ENCODE results near the gene ETFBKMT. TPM values are rescaled to one million over a fixed set of nuclear protein-coding genes. Genes with fewer than 3 reads are reported as not detected.
A peak's percentile ranks its signal among the peaks of the same experiment; 100 is the strongest.
"Not testable (repeated sequence)": the region's sequence is repeated elsewhere in the genome, so short reads cannot be mapped to it uniquely, and the experiment has no call there.

The ETFBKMT gene
- total RNA-seq, 2 donors from 2014 or later, result 0.24 to 1.2 TPM

DNA sequence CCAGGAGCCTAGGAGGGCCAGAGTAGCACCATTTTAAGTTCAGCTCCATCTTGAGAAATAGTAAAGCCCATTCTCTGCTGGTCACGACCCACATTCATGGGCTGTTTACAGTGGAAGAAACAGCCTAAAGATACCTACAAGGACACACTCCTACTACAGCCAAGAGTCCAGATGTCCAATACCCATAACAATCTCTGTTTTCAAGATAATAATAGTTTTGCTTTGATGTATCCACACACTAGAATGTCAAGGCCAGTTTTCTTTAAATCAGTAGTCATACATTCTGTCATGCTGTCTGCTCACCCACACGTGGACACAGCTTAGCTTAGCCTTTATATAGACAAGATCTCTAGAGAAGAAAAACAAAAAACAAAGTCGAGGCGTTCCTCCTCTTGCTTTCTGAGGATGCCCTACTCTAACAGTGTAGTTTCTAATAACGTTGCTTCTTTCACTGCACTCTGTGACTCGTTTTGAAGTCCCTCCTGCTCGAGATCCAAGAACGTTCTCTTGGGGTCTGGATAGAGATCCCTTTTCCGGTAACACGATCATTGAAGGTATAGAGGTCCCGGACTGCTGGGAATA lies 17.9 kb upstream of the ETFBKMT start:
- Mint-ChIP-seq H3K9me3 (no peaks in the 10 kb centered on the region), H3K27me3 (no peaks in the 10 kb centered on the region), H3K4me3 (no peak overlapping the region), H3K4me1 (no peaks in the 10 kb centered on the region), H3K36me3 (ENCODE audit: low read depth) (no peaks in the 10 kb centered on the region), H3K27ac (no peak overlapping the region)
- no peak for ATAC-seq (replicated peaks)

DNA sequence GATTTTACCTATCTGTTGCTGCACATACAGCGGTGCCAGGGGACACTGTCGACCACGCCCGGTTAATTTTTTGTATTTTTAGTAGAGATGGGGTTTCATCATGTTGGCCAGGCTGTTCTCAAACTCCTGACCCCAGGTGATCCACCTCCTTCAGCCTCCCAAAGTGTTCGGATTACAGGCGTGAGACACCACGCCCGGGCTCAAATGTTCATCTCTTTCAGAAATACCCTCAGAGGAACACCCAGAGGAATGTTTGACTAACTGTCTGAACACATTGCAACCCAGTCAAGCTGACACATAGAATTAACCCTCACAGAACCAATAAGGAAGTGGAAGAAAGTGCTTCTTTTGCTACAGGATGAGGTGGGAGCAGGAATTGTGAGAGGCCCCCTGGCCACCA lies 15.0 kb upstream of the ETFBKMT start:
- no peaks in the 10 kb centered on the region for H3K27me3 Mint-ChIP-seq
- H3K9me3 Mint-ChIP-seq, result no peaks in the 10 kb centered on the region
- ATAC-seq (replicated peaks), result no peak
- H3K4me3 Mint-ChIP-seq, result no peak overlapping the region
- no peaks in the 10 kb centered on the region for H3K4me1 Mint-ChIP-seq
- H3K36me3 Mint-ChIP-seq (ENCODE audit: low read depth), result no peaks in the 10 kb centered on the region
- H3K27ac Mint-ChIP-seq, result no peak overlapping the region

DNA sequence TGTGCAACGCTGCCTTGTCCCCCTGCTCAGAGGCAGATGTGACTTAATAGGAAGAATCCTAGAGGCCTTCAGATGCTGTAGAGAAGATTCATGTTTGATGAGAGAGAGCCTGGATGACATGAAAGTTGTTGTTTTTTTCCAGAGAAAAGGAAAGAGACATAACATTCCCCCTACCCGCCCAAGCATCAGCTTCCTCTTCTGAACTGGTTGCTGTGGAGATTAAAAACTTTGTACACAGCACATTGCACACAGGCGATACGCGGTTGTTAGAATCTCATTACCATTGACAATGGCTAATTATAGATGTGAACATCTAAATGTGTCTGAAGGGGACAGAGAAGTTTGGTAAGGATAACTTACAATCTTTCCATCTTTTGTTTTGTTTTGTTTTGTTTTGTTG lies 13.6 kb upstream of the ETFBKMT start:
- H3K4me1 Mint-ChIP-seq, result no peaks in the 10 kb centered on the region
- no peak overlapping the region for H3K4me3 Mint-ChIP-seq
- ATAC-seq (replicated peaks), result no peak
- H3K36me3 Mint-ChIP-seq (ENCODE audit: low read depth), result no peaks in the 10 kb centered on the region
- no peaks in the 10 kb centered on the region for H3K27me3 Mint-ChIP-seq
- H3K27ac Mint-ChIP-seq, result no peak overlapping the region
- no peaks in the 10 kb centered on the region for H3K9me3 Mint-ChIP-seq

DNA sequence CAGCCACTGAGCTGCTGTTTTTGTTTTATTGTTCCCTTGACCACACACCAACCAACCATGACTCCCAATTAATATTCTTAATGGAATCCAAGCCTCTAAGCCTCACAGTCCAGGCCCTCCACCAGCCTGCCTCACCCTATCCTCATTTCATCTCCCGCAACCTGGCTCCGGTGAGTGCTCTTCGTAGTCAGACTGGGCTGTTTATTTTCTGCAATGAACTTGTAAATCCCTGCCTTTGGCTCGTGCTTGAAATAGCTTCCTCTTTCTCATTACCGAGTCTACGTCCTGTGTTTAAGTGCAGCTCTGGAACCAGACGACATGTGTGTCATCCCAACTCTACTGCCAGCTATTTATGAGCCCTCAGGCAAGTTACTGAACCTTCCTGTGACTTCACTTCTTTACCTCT lies 12.4 kb upstream of the ETFBKMT start:
- Mint-ChIP-seq H3K27me3 (no peaks in the 10 kb centered on the region), H3K4me1 (peaks cover under 1% of the 10 kb centered on the region), H3K4me3 (no peak overlapping the region), H3K36me3 (ENCODE audit: low read depth) (no peaks in the 10 kb centered on the region), H3K9me3 (no peaks in the 10 kb centered on the region), H3K27ac (no peak overlapping the region)
- ATAC-seq (replicated peaks), result no peak

DNA sequence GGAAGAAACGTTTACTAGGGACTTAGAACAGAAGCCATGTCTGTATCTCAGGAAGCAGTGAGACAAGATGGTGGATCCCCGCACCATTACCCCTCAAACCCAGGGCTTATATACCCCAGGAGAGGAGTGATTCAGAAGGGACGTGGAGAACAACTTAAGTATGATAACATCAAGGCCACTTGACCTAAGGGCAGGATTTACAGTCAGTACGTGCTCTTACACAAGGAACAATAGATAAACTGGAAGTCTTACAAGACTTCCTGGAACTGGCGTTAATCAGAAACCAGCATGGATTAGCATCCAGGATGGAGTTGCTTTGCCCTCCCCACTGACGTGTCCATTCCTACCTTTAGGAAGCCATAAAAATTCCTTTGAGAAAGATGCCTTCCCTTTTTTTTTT lies 8.6 kb upstream of the ETFBKMT start:
- ATAC-seq (replicated peaks), result no peak
- H3K4me3 Mint-ChIP-seq, result no peak overlapping the region
- peaks cover 14% of the 10 kb centered on the region for H3K4me1 Mint-ChIP-seq
- no peaks in the 10 kb centered on the region for H3K27me3 Mint-ChIP-seq
- H3K27ac Mint-ChIP-seq, result no peak overlapping the region
- H3K9me3 Mint-ChIP-seq, result no peaks in the 10 kb centered on the region
- H3K36me3 Mint-ChIP-seq (ENCODE audit: low read depth), result no peaks in the 10 kb centered on the region

DNA sequence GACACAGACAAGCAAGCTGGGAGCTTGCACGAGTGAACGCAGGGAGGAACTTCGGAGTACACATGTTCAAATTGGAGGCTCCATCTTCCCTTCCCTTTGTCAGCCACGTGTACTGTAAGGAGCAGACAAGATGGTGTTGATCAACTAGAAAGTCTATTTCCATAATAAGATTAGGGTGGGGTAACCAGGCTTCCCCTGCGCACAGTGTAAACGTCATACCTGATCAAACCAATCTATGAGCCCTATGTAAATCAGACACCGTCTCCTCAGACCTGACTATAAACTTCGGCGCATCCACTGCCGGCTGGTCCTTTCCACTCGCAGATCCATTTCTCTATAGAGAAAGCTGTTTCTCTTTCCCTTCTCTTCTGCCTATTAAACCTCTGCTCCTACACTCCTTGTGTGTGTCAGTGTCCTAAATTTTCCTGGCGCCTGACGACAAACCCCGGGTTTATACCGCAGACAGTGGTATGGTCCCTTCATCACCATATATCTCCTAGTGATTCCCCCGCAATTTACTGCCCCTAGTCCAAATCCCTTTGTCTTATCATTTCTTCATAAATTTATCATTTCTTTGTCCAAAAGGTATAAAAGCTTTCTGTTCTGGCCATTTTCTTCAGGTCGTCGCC lies 7.5 kb upstream of the ETFBKMT start:
- no peak for ATAC-seq (replicated peaks)
- Mint-ChIP-seq H3K4me1 (peaks cover 14% of the 10 kb centered on the region), H3K36me3 (ENCODE audit: low read depth) (no peaks in the 10 kb centered on the region), H3K27me3 (no peaks in the 10 kb centered on the region), H3K4me3 (peak overlapping the region; percentile 62), H3K9me3 (no peaks in the 10 kb centered on the region), H3K27ac (no peak overlapping the region)

DNA sequence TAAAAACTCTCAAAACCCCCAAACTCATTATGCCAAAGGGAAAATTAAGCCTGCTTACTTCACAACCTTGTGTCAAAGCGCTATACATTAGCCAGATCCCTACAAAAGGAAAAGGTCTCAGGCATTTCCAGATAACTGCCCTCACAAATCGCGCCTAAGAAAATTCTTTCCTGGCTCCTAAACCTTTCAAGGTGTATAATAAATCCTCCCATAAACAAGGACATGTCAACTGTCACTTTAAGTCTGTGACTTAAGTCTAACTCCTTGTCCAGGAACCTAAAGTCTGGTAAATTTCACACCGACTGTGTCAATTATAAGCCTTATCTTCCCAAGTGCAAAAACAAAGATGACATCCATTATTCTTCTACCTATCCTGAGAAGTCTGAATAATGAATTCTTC lies 4.3 kb upstream of the ETFBKMT start:
- Mint-ChIP-seq H3K4me3 (no peak overlapping the region), H3K9me3 (no peaks in the 10 kb centered on the region), H3K27me3 (no peaks in the 10 kb centered on the region), H3K36me3 (ENCODE audit: low read depth) (no peaks in the 10 kb centered on the region), H3K27ac (no peak overlapping the region), H3K4me1 (peaks cover 19% of the 10 kb centered on the region)
- no peak for ATAC-seq (replicated peaks)

DNA sequence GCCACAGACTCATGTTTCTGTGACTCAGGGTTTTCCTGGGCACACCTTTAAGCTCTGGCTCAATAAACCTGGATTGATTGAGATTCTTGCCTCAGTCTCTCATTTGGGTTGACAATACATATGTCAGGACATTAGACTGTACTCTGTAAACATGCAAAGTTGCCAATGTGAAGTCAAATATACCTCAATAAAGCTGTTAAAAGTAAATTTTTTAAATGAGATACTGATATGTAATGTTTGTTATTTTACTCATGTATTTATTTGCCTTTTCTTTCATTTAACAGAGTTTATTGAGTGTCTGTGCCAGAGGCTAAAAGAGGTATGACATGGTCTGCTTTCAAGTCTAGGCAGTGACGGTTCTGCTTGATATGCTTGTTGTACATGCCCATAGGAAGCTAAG lies 3.7 kb upstream of the ETFBKMT start:
- ATAC-seq (replicated peaks), result no peak
- H3K27ac Mint-ChIP-seq, result no peak overlapping the region
- H3K36me3 Mint-ChIP-seq (ENCODE audit: low read depth), result no peaks in the 10 kb centered on the region
- no peak overlapping the region for H3K4me3 Mint-ChIP-seq
- no peaks in the 10 kb centered on the region for H3K27me3 Mint-ChIP-seq
- H3K4me1 Mint-ChIP-seq, result peaks cover 19% of the 10 kb centered on the region
- H3K9me3 Mint-ChIP-seq, result no peaks in the 10 kb centered on the region

DNA sequence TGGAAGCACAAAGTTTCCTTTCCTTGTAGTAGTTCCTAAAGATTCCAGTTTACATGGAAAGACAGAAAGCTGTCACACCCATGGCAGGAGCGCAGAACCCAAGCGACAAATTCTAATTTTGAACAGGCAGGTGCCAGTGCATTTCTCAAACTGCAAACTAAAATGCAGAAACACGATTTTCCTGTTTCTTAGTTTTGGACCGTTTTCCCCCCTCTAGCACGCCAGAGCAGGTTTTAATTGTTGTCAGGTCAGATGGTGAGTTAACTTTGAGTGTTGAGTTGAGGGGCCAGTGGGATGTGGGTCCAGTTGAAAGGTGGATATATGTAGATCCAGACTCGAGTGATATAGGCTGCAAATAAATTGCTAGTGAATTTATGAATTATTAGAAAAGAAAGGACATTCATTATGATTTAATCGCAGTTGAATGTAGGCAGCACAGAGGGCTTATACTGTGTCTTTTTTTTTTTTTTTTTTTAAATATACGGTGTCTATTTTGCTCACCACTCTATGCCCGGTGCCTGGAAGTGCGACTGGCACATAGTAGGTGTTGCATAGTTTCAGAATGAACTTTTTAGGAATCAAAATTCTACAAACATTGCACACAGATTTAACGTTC lies 909 bp upstream of the ETFBKMT start:
- peak overlapping the region; percentile 75 for H3K27ac Mint-ChIP-seq
- H3K27me3 Mint-ChIP-seq, result no peaks in the 10 kb centered on the region
- H3K4me3 Mint-ChIP-seq, result peak overlapping the region; percentile 82
- peaks cover 5% of the 10 kb centered on the region for H3K4me1 Mint-ChIP-seq
- peak; percentile 2 for ATAC-seq (replicated peaks)
- no peaks in the 10 kb centered on the region for H3K9me3 Mint-ChIP-seq
- H3K36me3 Mint-ChIP-seq (ENCODE audit: low read depth), result no peaks in the 10 kb centered on the region

DNA sequence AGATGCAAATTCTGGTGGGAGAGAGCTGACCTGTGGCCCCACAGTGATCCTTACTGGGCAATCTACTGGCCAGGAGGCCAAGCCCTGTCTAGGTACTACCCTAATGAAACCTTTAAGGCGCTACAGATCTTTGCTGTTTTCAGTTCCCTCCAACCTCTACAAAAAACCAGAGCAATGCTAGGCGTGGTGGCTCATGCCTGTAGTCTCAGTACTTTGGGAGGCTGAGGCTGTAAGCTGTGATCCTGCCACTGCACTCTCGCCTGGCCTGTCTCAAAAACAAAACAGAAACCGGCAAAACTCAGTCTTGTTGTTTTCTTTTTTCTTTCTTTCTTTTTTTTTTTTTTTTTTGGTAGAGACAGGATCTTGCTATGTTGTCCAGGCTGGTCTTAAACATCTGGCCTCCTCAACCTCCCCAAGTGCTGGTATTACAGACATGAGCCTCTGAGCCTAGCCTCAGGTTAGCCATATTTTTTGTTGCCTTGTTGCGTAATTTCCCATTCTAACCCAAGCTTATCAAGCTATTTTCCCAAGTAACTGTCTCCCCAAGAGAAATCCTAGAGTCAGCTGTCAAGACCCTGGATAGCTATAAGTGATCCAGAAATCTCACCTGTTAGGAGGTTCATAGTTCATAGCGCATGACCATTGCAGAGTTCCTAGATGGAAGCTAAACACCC lies 2.8 kb downstream of the ETFBKMT start:
- no peaks in the 10 kb centered on the region for H3K36me3 Mint-ChIP-seq (ENCODE audit: low read depth)
- peaks cover 5% of the 10 kb centered on the region for H3K4me1 Mint-ChIP-seq
- H3K27me3 Mint-ChIP-seq, result no peaks in the 10 kb centered on the region
- no peaks in the 10 kb centered on the region for H3K9me3 Mint-ChIP-seq
- no peak for ATAC-seq (replicated peaks)
- no peak overlapping the region for H3K27ac Mint-ChIP-seq
- no peak overlapping the region for H3K4me3 Mint-ChIP-seq

DNA sequence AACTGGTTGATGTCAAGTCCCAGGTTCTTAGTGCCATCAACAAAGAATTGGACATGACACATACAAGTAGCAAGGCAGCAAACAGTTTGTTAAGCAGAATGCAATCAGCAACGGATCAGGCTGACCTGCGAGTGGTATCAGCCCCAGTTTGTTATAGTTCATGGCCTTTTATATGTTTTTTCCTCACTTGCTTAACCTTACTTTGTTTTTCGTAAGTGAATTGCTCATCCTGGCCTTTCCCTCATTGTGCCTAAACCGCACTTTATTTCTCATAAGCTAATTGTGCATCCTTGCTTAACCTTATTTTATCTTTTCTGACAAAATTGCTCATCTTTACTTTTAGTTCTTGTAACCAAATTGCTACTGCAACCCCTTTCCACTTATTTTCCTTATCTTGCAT lies 4.1 kb downstream of the ETFBKMT start:
- H3K9me3 Mint-ChIP-seq, result no peaks in the 10 kb centered on the region
- no peak overlapping the region for H3K27ac Mint-ChIP-seq
- peaks cover under 1% of the 10 kb centered on the region for H3K4me1 Mint-ChIP-seq
- H3K36me3 Mint-ChIP-seq (ENCODE audit: low read depth), result no peaks in the 10 kb centered on the region
- ATAC-seq (replicated peaks), result no peak
- H3K27me3 Mint-ChIP-seq, result no peaks in the 10 kb centered on the region
- H3K4me3 Mint-ChIP-seq, result no peak overlapping the region

DNA sequence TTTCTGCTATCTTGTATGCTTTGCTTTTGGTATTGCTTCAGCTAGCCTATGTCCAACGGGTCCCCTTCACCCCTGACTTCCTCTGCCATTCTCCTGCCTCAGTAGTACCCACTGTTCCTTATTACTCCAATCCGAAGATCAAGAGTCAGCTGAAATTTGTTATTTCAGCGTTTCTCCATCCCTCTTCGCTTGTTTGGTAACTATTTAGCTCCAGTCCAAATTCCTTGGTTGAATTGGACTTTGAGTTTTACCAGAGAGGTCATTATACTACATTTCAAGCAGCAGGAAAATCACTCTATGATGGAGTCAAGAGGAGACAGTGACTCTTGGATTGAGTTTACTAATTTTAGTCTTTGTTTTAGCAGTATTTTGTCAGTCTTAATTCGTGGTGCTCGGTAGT lies 4.5 kb downstream of the ETFBKMT start:
- peaks cover 3% of the 10 kb centered on the region for H3K9me3 Mint-ChIP-seq
- H3K4me3 Mint-ChIP-seq, result no peak overlapping the region
- H3K27me3 Mint-ChIP-seq, result no peaks in the 10 kb centered on the region
- H3K36me3 Mint-ChIP-seq (ENCODE audit: low read depth), result no peaks in the 10 kb centered on the region
- no peaks in the 10 kb centered on the region for H3K4me1 Mint-ChIP-seq
- no peak for ATAC-seq (replicated peaks)
- H3K27ac Mint-ChIP-seq, result no peak overlapping the region

DNA sequence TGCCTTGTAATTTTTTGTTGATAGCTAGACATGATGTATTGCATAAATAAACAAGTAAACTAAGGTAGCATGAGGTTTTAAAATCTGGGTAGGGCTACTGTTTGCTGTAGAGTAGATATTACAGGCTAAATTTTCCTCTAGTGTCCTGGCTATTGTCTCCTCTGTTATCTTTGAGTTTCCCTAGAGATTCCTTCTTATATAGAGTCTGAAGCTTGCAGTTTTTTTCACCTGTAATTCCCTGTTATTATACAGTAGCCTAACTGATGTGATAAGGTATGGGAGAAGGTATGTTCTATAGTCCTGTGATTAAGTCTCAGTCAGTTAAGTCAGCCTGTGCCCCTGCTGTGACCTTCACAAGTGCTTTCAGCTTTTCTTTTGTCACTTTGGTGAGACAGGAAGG lies 9.5 kb downstream of the ETFBKMT start:
- no peak overlapping the region for H3K4me3 Mint-ChIP-seq

DNA sequence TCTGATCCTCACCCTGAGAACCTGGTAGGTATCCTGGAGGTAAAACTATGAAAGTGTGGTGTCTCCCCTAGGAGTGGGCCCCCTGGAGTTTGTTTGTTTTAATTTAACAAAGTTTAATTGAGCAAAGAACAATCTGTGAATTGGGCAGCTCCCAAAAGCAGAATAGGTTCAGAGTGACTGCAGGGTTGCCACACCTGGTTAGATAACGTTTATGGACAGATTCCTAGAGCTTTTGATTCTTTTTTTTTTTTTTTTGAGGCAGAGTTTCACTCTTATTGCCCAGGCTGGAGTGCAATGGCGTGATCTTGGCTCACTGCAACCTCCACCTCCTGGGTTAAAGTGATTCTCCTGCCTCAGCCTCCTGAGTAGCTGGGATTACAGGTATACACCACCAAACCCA lies 10.1 kb downstream of the ETFBKMT start:
- H3K4me3 Mint-ChIP-seq; H3K4me1 Mint-ChIP-seq; H3K27me3 Mint-ChIP-seq; H3K27ac Mint-ChIP-seq; H3K36me3 Mint-ChIP-seq (ENCODE audit: low read depth); ATAC-seq (replicated peaks); H3K9me3 Mint-ChIP-seq: not testable (repeated sequence)

More for the DNA sequence above, 9.5 kb downstream of the ETFBKMT start:
- Mint-ChIP-seq H3K4me1 (no peaks in the 10 kb centered on the region), H3K27ac (no peak overlapping the region), H3K36me3 (ENCODE audit: low read depth) (peaks cover 8% of the 10 kb centered on the region), H3K27me3 (no peaks in the 10 kb centered on the region), H3K9me3 (peaks cover 3% of the 10 kb centered on the region)
- no peak for ATAC-seq (replicated peaks)

DNA sequence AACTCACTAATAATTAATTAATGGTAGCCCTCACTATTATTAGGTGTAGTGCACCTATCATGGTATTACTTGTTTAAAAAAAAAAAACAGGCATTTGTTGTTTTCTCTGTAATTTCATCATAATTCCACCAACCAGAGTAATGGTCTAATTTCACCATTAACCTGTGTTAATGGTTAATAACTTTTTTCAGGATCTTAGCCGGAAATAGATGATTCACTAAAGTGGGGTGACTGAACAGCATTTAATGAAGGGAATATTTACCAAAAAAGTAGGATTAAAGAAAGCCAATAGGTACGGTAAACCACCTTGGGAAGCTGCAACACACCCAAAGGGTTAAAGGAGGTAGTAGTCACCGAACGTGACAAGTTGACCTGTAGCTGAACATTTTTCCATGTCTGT lies 13.0 kb downstream of the ETFBKMT start:
- Mint-ChIP-seq H3K27me3 (no peaks in the 10 kb centered on the region), H3K27ac (no peak overlapping the region), H3K36me3 (ENCODE audit: low read depth) (peaks cover 8% of the 10 kb centered on the region), H3K9me3 (peaks cover 3% of the 10 kb centered on the region), H3K4me1 (no peaks in the 10 kb centered on the region), H3K4me3 (no peak overlapping the region)
- no peak for ATAC-seq (replicated peaks)

All from activated T-helper 17 cell treated with anti-CD3 and anti-CD28 coated beads, Interleukin-2, amount 50 U/mL, for 72 hours (primary cell).